ENCODE data around the gene CLASP1.

GRCh38 chr2:121695171-121695451, 45.8 kb upstream of the CLASP1 start:
- TF ChIP-seq, protein P1, sequence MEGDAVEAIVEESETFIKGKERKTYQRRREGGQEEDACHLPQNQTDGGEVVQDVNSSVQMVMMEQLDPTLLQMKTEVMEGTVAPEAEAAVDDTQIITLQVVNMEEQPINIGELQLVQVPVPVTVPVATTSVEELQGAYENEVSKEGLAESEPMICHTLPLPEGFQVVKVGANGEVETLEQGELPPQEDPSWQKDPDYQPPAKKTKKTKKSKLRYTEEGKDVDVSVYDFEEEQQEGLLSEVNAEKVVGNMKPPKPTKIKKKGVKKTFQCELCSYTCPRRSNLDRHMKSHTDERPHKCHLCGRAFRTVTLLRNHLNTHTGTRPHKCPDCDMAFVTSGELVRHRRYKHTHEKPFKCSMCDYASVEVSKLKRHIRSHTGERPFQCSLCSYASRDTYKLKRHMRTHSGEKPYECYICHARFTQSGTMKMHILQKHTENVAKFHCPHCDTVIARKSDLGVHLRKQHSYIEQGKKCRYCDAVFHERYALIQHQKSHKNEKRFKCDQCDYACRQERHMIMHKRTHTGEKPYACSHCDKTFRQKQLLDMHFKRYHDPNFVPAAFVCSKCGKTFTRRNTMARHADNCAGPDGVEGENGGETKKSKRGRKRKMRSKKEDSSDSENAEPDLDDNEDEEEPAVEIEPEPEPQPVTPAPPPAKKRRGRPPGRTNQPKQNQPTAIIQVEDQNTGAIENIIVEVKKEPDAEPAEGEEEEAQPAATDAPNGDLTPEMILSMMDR (optimal IDR thresholded peaks at IDR 0.05 in 1 of 3, IDR thresholded peaks at IDR 0.05 in 1 of 3, conservative IDR thresholded peaks at IDR 0.05 in 1 of 3; ENCODE audit: extremely low read depth in 1 of 3, insufficient read depth in 2 of 3, low read length in 3 of 3) = no peak
- no peak for TF ChIP-seq EZH2 (IDR thresholded peaks at IDR 0.05; ENCODE audit: low read length)

Data from keratinocyte (primary cell).